Heart right ventricle (tissue), 16 donors: Measurements from ENCODE around the gene GPR107. TPM values are rescaled to one million over a fixed set of nuclear protein-coding genes. Genes with fewer than 3 reads are reported as not detected.

ENCODE experiments used
- ATAC-seq, 8 donors: fragments of 200-7000 bp; cut with Tn5 transposase; one replicate each; pipeline ENCODE4 v1.9.1; 2020; ENCODE audit warnings: mild to moderate bottlenecking in 8 of 8, moderate library complexity in 8 of 8, moderate number of reproducible peaks in 1 of 8
- DNase-seq, 2 donors: peaks; one replicate each; pipeline ENCODE4 v3.0.0-alpha.2; 2020
- H3K27ac ChIP-seq, 10 donors: fragments of 200-600 bp; sonication (generic) in 2 of 10; one replicate each; pipeline versions ENCODE4 v1.5.0 to v1.8.0; 2020 to 2022; ENCODE audit warnings: mild to moderate bottlenecking in 3 of 10
- H3K27me3 ChIP-seq, 7 donors: fragments of 200-600 bp; one replicate each; pipeline ENCODE4 v1.8.0; 2021 to 2022; ENCODE audit warnings: mild to moderate bottlenecking in 2 of 7
- H3K36me3 ChIP-seq, 9 donors: fragments of 200-600 bp; sonication (generic) in 1 of 9; one replicate each; pipeline versions ENCODE4 v1.5.0 to v1.8.0; 2020 to 2022; ENCODE audit warnings: mild to moderate bottlenecking in 2 of 9
- H3K4me1 ChIP-seq, 9 donors: fragments of 200-600 bp; sonication (generic) in 1 of 9; one replicate each; pipeline versions ENCODE4 v1.5.0 to v1.8.0; 2020 to 2022; ENCODE audit warnings: mild to moderate bottlenecking in 4 of 9
- H3K4me3 ChIP-seq, 10 donors: fragments of 200-600 bp; sonication (generic) in 2 of 10; one replicate each; pipeline versions ENCODE4 v1.5.0 to v1.8.0; 2020 to 2022; ENCODE audit warnings: mild to moderate bottlenecking in 7 of 10, moderate library complexity in 2 of 10
- H3K9me3 ChIP-seq, 11 donors: fragments of 200-600 bp in 10 of 11; sonication (generic) in 2 of 11; one replicate each; pipeline versions ENCODE4 v1.5.0 to v1.8.0; 2013 to 2022; ENCODE audit warnings: mild to moderate bottlenecking in 2 of 11, control low read depth in 1 of 11, moderate library complexity in 1 of 11
- CTCF ChIP-seq, 9 donors: fragments of 200-600 bp; sonication (generic) in 2 of 9; IDR thresholded peaks; one replicate each; pipeline versions ENCODE4 v1.5.0 to v1.8.0; 2021 to 2022; ENCODE audit warnings: antibody characterized with exemption in 9 of 9, mild to moderate bottlenecking in 5 of 9, moderate library complexity in 1 of 9
- WGBS, 2 donors: extraction: QIAGEN DNeasy Blood & Tissue Kit; methylation state at CpG; one replicate each; pipeline ENCODE4 v1.1.7; 2013; ENCODE audit warnings: inconsistent platforms in 1 of 2; 5-methylcytosine and 5-hydroxymethylcytosine counted together
- intact Hi-C, 10 donors: fragments of 100-400 bp; cut with DNase I; formaldehyde crosslinking; loops; one replicate each; pipeline versions ENCODE4 v1.11.1 to v1.14.2; 2022
- polyA plus RNA-seq, 2 donors: library from polyadenylated mRNA; stranded (reverse); fragments of 200-250 nt; gene quantifications; one replicate each; pipeline ENCODE4 v1.2.3, GENCODE V29; 2013
- total RNA-seq, 10 donors: library from RNA; stranded (reverse); fragmentation: NEBNext Ultra II Directional in 3 of 10; extraction: Animal tissue kit (Norgen Biotek cat#: 25700) in 3 of 10; gene quantifications; one replicate each; pipeline versions ENCODE4 v1.2.1 to v1.2.4, GENCODE V29; 2021 to 2023
- donor health status: Arrhythmogenic right ventricular cardiomyopathy.
- donor health status: ischemic (EF 13 %, LVEDD 7.1; RV severe dilation, severe dysfunction).
- donor health status: healthy with polysubstance abuse.
- donor health status: DM: no; HTN: yes; CAD: no.
- donor health status: DM: no; HTN: no; CAD: no.
- donor health status: ischemic (EF 25% LVEDD 6.9; RV normal size, moderate dysfunction).
- donor health status: ischemic (EF 25% LVEDD 5.7; RV mildly dilated, moderate dysfunction).
- donor health status: healthy.
- donor health status: DM: yes; HTN: yes; CAD: no.
- donor health status: Ischemic cardiomyopathy.
- donor health status: ischemic (EF 35%, LVEDD 5.7; RV mildly dilated, moderate dysfunction).
- donor health status: nonischemic (EF 11% LVEDD 7.7; RV severe dilation, severe dysfunction).
- donor health status: DM: yes; HTN: yes; CAD: no.
- donor health status: PGD.
- donor health status: ischemic (EF 29% LVEDD 5.4; RV normal size, mild dysfunction).
- donor health status: nonischemic (EF 23%, LVEDD 6.1; RV moderate dilation, normal function).

Gene GPR107
- total and polyA plus RNA-seq, 12 donors = 6.7 to 35.6 (median 23.9) TPM

GRCh38 chr9:130138171-130138653, 84.5 kb downstream of the GPR107 start:
- ATAC-seq = peak; percentile 57 to 81 (median 71)
- 39 to 49% methylated on average over 10 of the region's 10 CpGs for WGBS, 2 donors
- no peak for TF ChIP-seq CTCF (IDR thresholded peaks at IDR 0.05)
- Histone ChIP-seq H3K36me3 (peaks cover 0 to 36% (median 0%) of the 10 kb centered on the region in 9 donors), H3K9me3 (no peaks in the 10 kb centered on the region), H3K4me3 (no peak overlapping the region), H3K27ac (peak overlapping the region in 6 of 10 donors; percentile 34 to 65 (median 60)), H3K4me1 (peaks cover 10 to 37% (median 22%) of the 10 kb centered on the region in 9 donors), H3K27me3 (peaks cover 0 to 3% (median 0%) of the 10 kb centered on the region in 7 donors)
- intact Hi-C loops = no loop called here
- peak; percentile 38 to 57 for DNase-seq

GRCh38 chr9:130138791-130139190, 85.1 kb downstream of the GPR107 start:
- no peak for TF ChIP-seq CTCF (IDR thresholded peaks at IDR 0.05)
- Histone ChIP-seq H3K27me3 (peaks cover 0 to 9% (median 0%) of the 10 kb centered on the region in 7 donors), H3K4me1 (peaks cover 10 to 41% (median 24%) of the 10 kb centered on the region in 9 donors), H3K27ac (peak overlapping the region in 7 of 10 donors; percentile 1 to 65 (median 43)), H3K36me3 (peaks cover 0 to 30% (median 0%) of the 10 kb centered on the region in 9 donors), H3K4me3 (no peak overlapping the region), H3K9me3 (no peaks in the 10 kb centered on the region)
- DNase-seq (peak in 1 of 2 donors; percentile 64), ATAC-seq (peak; percentile 43 to 84 (median 78))
- intact Hi-C loops = no loop called here
- 18 to 25% methylated on average over 6 of the region's 6 CpGs for WGBS, 2 donors

- intact Hi-C loops = no loop called here
- peaks cover 0 to 14% (median 0%) of the 10 kb centered on the region in 7 donors for H3K27me3 ChIP-seq
- peaks cover 0 to 27% (median 0%) of the 10 kb centered on the region in 9 donors for H3K36me3 ChIP-seq
- H3K9me3 ChIP-seq = no peaks in the 10 kb centered on the region
- WGBS, 2 donors = 53 to 62% methylated on average over 10 of the region's 10 CpGs
- ATAC-seq = peak in 1 of 8 donors; percentile 12
- H3K4me1 ChIP-seq = peaks cover 10 to 46% (median 28%) of the 10 kb centered on the region in 9 donors
- no peak overlapping the region for H3K4me3 ChIP-seq
- TF ChIP-seq CTCF (IDR thresholded peaks at IDR 0.05) = no peak
- peak overlapping the region in 6 of 10 donors; percentile 1 to 65 (median 44) for H3K27ac ChIP-seq
- no peak for DNase-seq
These were observed 85.5 kb downstream of the GPR107 start for GRCh38 chr9:130139251-130139650.

GRCh38 chr9:130140706-130141105, 87.0 kb downstream of the GPR107 start:
- no peak for TF ChIP-seq CTCF (IDR thresholded peaks at IDR 0.05)
- Histone ChIP-seq H3K27ac (no peak overlapping the region), H3K27me3 (peaks cover 0 to 27% (median 5%) of the 10 kb centered on the region in 7 donors), H3K4me1 (peaks cover 10 to 53% (median 32%) of the 10 kb centered on the region in 9 donors), H3K4me3 (no peak overlapping the region), H3K36me3 (peaks cover 0 to 13% (median 0%) of the 10 kb centered on the region in 9 donors), H3K9me3 (no peaks in the 10 kb centered on the region)
- DNase-seq (no peak), ATAC-seq (no peak)
- intact Hi-C loops = loop anchor here in 1 of 10 donors (5.0 kb wide), 1 partner anchor 47 kb away; no protein-coding TSS in a partner anchor
- 85 to 88% methylated on average over 10 of the region's 10 CpGs for WGBS, 2 donors
